PC-9 (cell line): ENCODE results near the gene CCL16. TPM values are rescaled to one million over a fixed set of nuclear protein-coding genes. Genes with fewer than 3 reads are reported as not detected.

ENCODE experiments used
- BruUV-seq: library from RNA; stranded (reverse); fragments of 400-500 nt; replicated peaks from 2 replicates; lab custom pipeline; 2021; lab: Mats Ljungman, UMichigan
- CTCF ChIA-PET: fragments of 300-600 bp; sonication (Branson Sonifier 250); formaldehyde crosslinking; loops from one replicate; lab custom pipeline; 2022; ENCODE audit warnings: antibody characterized with exemption; lab: Charles Lee
- POLR2A ChIA-PET: fragments of 300-600 bp; sonication (Branson Sonifier 250); formaldehyde crosslinking; loops from one replicate; lab custom pipeline; 2022; ENCODE audit warnings: antibody characterized with exemption; ENCODE audit not compliant: unreplicated experiment; lab: Charles Lee
- DNase-seq, 2 experiments: peaks; one replicate each; pipeline versions ENCODE4 v3.0.0 to v3.0.0-alpha.2; 2015 to 2022; ENCODE audit warnings: mixed read lengths in 1 of 2
- H2AFZ ChIP-seq: fragments of 200-600 bp; sonication (generic); 2 replicates; pipeline ENCODE4 v1.8.1; 2017; ENCODE audit warnings: antibody characterized with exemption
- H3F3A ChIP-seq: fragments of 200-600 bp; sonication (generic); 2 replicates; pipeline ENCODE4 v1.8.1; 2017; ENCODE audit warnings: antibody characterized with exemption, mild to moderate bottlenecking, low read depth; ENCODE audit not compliant: insufficient read depth
- H3K27ac ChIP-seq: fragments of 200-600 bp; sonication (generic); 2 replicates; pipeline ENCODE4 v1.6.1; 2016; ENCODE audit warnings: mixed run types
- H3K27me3 ChIP-seq: fragments of 200-600 bp; sonication (generic); 2 replicates; pipeline ENCODE4 v1.6.1; 2016; ENCODE audit warnings: low read depth, mixed run types; ENCODE audit not compliant: insufficient read depth
- H3K36me3 ChIP-seq: fragments of 200-600 bp; sonication (generic); 2 replicates; pipeline ENCODE4 v1.6.1; 2016; ENCODE audit warnings: low read depth, mixed run types
- H3K4me1 ChIP-seq: fragments of 200-600 bp; sonication (generic); replicated peaks from 2 replicates; pipeline ENCODE4 v1.6.1; 2016; ENCODE audit warnings: mixed run types; ENCODE audit not compliant: insufficient read depth
- H3K4me2 ChIP-seq: fragments of 200-600 bp; sonication (generic); 2 replicates; pipeline ENCODE4 v1.6.1; 2017; ENCODE audit warnings: mixed run types
- H3K4me3 ChIP-seq: fragments of 200-600 bp; sonication (generic); 2 replicates; pipeline ENCODE4 v1.6.1; 2016; ENCODE audit warnings: mixed run types
- H3K79me2 ChIP-seq: fragments of 200-600 bp; sonication (generic); 2 replicates; pipeline ENCODE4 v1.6.1; 2017; ENCODE audit warnings: low read depth, mixed run types
- H3K9me2 ChIP-seq: fragments of 200-600 bp; sonication (generic); 2 replicates; pipeline ENCODE4 v1.8.1; 2017; ENCODE audit warnings: mild to moderate bottlenecking; ENCODE audit not compliant: insufficient read depth
- H3K9me3 ChIP-seq: fragments of 200-600 bp; sonication (generic); 2 replicates; pipeline ENCODE4 v1.8.1; 2016; ENCODE audit warnings: low read depth; ENCODE audit not compliant: insufficient read depth
- H4K20me1 ChIP-seq: fragments of 200-600 bp; sonication (generic); 2 replicates; pipeline ENCODE4 v1.8.1; 2017; ENCODE audit not compliant: insufficient read depth
- EZH2 ChIP-seq: fragments of 200-600 bp; sonication (generic); IDR thresholded peaks from 2 replicates; pipeline ENCODE4 v1.8.0; 2017; ENCODE audit warnings: antibody characterized with exemption, low read depth
- intact Hi-C: fragments of 100-400 bp; cut with micrococcal nuclease; formaldehyde crosslinking; loops from one replicate; pipeline ENCODE4 v1.10.0; 2022; ENCODE audit not compliant: unreplicated experiment
- total RNA-seq: library from RNA; stranded (reverse); gene quantifications from 2 replicates; pipeline ENCODE4 v1.2.3, GENCODE V29; 2021
- TF ChIP-seq, protein P1 (sequence below): fragments of 200-600 bp; sonication (generic); conservative IDR thresholded peaks from 2 replicates; pipeline ENCODE4 v1.6.1; 2017; ENCODE audit warnings: mixed run types, antibody characterized with exemption, mild to moderate bottlenecking, moderate library complexity

CCL16 gene
- total RNA-seq, 1 experiment from 2014 or later: not detected

DNA sequence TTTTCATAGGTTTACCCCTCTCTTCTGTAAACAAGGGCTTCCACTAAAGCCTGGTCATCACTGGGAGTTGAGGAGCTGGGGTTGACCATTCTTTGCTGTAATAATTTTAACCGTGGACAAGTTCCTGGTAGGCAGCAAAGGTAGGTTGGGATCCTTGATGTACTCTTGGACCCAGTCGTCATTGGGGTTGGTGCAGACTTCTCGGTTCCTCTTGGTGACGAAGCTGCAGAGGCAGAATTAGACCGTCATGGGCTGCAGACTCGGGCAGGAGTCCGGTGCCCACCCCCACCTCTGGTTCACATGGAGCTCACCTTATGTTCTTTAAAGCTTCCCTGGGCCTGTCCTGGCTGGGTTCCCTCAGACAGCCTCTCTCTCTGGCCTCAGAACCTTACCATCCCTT is 3.8 kb downstream of the CCL16 start:
- Histone ChIP-seq H3K4me1 (no peaks in the 10 kb centered on the region), H3K36me3 (no peaks in the 10 kb centered on the region), H3K27ac (no peak overlapping the region), H3F3A (no peaks in the 10 kb centered on the region), H2AFZ (no peak overlapping the region), H3K27me3 (peaks cover 69% of the 10 kb centered on the region), H3K79me2 (no peaks in the 10 kb centered on the region), H3K9me2 (no peaks in the 10 kb centered on the region), H3K4me3 (no peak overlapping the region), H4K20me1 (no peaks in the 10 kb centered on the region), H3K4me2 (no peak overlapping the region), H3K9me3 (no peaks in the 10 kb centered on the region)
- intact Hi-C loops: no loop called here
- TF ChIP-seq, protein P1, sequence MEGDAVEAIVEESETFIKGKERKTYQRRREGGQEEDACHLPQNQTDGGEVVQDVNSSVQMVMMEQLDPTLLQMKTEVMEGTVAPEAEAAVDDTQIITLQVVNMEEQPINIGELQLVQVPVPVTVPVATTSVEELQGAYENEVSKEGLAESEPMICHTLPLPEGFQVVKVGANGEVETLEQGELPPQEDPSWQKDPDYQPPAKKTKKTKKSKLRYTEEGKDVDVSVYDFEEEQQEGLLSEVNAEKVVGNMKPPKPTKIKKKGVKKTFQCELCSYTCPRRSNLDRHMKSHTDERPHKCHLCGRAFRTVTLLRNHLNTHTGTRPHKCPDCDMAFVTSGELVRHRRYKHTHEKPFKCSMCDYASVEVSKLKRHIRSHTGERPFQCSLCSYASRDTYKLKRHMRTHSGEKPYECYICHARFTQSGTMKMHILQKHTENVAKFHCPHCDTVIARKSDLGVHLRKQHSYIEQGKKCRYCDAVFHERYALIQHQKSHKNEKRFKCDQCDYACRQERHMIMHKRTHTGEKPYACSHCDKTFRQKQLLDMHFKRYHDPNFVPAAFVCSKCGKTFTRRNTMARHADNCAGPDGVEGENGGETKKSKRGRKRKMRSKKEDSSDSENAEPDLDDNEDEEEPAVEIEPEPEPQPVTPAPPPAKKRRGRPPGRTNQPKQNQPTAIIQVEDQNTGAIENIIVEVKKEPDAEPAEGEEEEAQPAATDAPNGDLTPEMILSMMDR: no peak
- no peak for TF ChIP-seq EZH2
- no peak for DNase-seq
- BruUV-seq: no TSS peak
- ChIA-PET POLR2A (no interaction called here), CTCF (no interaction called here)

DNA sequence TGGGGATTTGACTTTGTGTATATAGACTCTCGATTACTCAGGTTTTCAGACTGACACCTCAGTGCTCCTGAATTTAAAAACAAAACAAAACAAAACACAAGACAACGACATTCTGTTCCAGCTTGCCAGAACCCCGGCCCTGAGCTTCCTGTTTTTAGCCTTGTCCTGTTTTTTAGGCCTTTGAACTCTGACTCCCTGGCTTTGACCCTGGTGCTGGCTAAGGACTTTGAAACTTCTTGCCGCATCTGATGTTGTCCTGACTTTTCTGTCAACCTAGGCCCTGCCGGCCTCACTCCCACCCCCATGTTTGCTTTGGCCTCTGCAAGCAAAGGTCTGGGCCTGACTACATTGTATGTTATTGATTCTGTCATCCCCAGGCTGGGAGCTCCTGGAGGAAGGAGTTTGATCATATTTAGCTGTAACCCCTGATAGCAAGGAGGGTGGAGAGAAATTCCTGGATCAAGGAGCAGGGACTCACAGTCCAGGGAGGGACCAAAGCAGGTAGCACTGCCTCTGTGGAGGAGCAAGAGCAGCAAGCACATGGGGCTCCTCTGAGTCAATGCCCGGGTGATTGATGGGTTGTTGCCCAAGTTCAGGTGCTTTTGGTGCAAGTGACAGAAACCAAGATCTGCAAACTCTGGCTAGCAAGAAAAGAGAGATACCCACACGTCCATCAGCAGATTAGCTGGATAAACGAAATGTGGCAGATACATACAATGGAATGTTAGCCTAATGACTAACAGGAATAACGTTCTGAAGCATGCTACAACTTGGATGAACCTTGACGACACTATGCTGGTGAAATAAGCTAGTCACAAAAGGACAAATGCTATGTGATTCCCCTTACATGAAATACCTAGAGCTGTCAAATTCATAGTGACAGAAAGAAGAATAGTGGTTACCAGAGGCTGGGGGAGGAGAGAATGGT is 7.7 kb downstream of the CCL16 start:
- H3K27ac ChIP-seq: no peak overlapping the region
- CTCF ChIA-PET: no interaction called here
- BruUV-seq: no TSS peak
- H4K20me1 ChIP-seq: no peaks in the 10 kb centered on the region
- H3K4me2 ChIP-seq: no peak overlapping the region
- POLR2A ChIA-PET: no interaction called here
- no peaks in the 10 kb centered on the region for H3K9me3 ChIP-seq
- H3K27me3 ChIP-seq: peaks cover 49% of the 10 kb centered on the region
- H3K9me2 ChIP-seq: no peaks in the 10 kb centered on the region
- no peak for DNase-seq
- H3K4me3 ChIP-seq: no peak overlapping the region
- H3F3A ChIP-seq: no peaks in the 10 kb centered on the region
- intact Hi-C loops: no loop called here
- H2AFZ ChIP-seq: no peak overlapping the region
- no peaks in the 10 kb centered on the region for H3K36me3 ChIP-seq
- H3K4me1 ChIP-seq: no peaks in the 10 kb centered on the region
- H3K79me2 ChIP-seq: no peaks in the 10 kb centered on the region
- no peak for TF ChIP-seq EZH2

DNA sequence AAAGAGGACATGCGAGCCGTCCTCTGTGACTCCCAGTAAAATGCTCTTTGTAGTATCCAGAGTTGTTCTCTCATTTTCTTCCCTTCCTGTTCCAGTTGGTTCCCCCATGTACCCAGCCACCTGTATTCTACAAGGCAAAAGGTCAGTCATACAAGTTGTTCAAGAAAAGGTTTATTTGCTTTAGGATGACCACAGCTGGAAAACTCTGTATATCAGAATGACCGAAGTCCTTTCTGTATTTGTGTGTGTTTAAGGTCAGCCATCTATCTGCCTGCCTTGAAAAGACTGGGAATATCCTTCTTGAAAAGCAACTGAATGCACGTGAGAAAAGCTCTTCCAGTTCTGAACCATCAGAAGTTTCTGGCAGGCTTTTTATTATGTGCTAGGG is 8.4 kb downstream of the CCL16 start:
- H3F3A ChIP-seq: no peaks in the 10 kb centered on the region
- no peak overlapping the region for H3K4me2 ChIP-seq
- no peak overlapping the region for H3K4me3 ChIP-seq
- no peaks in the 10 kb centered on the region for H3K4me1 ChIP-seq
- no peak for TF ChIP-seq EZH2
- TF ChIP-seq, protein P1: no peak
- no peaks in the 10 kb centered on the region for H3K9me2 ChIP-seq
- no peak overlapping the region for H3K27ac ChIP-seq
- no peaks in the 10 kb centered on the region for H3K36me3 ChIP-seq
- DNase-seq: no peak
- no peak overlapping the region for H2AFZ ChIP-seq
- peaks cover 42% of the 10 kb centered on the region for H3K27me3 ChIP-seq
- POLR2A ChIA-PET: no interaction called here
- H4K20me1 ChIP-seq: no peaks in the 10 kb centered on the region
- CTCF ChIA-PET: no interaction called here
- intact Hi-C loops: no loop called here
- no peaks in the 10 kb centered on the region for H3K9me3 ChIP-seq
- BruUV-seq: no TSS peak
- H3K79me2 ChIP-seq: no peaks in the 10 kb centered on the region
